Activated T-helper 1 cell treated with anti-CD3 and anti-CD28 coated beads, Interleukin-12 subunit alpha, Interleukin-12 subunit beta, Interleukin-2, Interleukin-4 antibody, amounts not matched to agents 30 ng/mL and 10 ng/mL and 1 ng/mL, durations not matched to agents 14 hours and 24 hours and 36 hours (primary cell): Measurements from ENCODE around the gene RRP8. TPM values are rescaled to one million over a fixed set of nuclear protein-coding genes. Genes with fewer than 3 reads are reported as not detected.

Experiments
- DNase-seq: peaks from one replicate; pipeline ENCODE4 v3.0.0; 2021; ENCODE audit warnings: low spot score
- H3K27ac Mint-ChIP-seq: one replicate; pipeline ENCODE4 v1.8.0; 2021; ENCODE audit warnings: mild to moderate bottlenecking, mixed read lengths
- H3K27me3 Mint-ChIP-seq: one replicate; pipeline ENCODE4 v1.8.0; 2022; ENCODE audit warnings: mild to moderate bottlenecking, moderate library complexity, mixed read lengths; ENCODE audit not compliant: insufficient read depth
- H3K36me3 Mint-ChIP-seq: one replicate; pipeline ENCODE4 v1.8.0; 2021; ENCODE audit warnings: low read depth, mixed read lengths
- H3K4me1 Mint-ChIP-seq: one replicate; pipeline ENCODE4 v1.8.0; 2021; ENCODE audit warnings: low read depth, mixed read lengths
- H3K4me3 Mint-ChIP-seq: one replicate; pipeline ENCODE4 v1.8.0; 2021; ENCODE audit warnings: mild to moderate bottlenecking, moderate library complexity, mixed read lengths
- H3K9me3 Mint-ChIP-seq: one replicate; pipeline ENCODE4 v1.8.0; 2021; ENCODE audit warnings: mixed read lengths
- intact Hi-C: fragments of 100-400 bp; cut with micrococcal nuclease; formaldehyde crosslinking; loops from one replicate; pipeline ENCODE4 v1.15.1; 2024
- total RNA-seq: library from RNA; stranded (reverse); gene quantifications from 2 replicates; pipeline ENCODE4 v1.2.3, GENCODE V29; 2022

RRP8 gene
- total RNA-seq, 1 donor from 2014 or later = 38.8 TPM

DNA sequence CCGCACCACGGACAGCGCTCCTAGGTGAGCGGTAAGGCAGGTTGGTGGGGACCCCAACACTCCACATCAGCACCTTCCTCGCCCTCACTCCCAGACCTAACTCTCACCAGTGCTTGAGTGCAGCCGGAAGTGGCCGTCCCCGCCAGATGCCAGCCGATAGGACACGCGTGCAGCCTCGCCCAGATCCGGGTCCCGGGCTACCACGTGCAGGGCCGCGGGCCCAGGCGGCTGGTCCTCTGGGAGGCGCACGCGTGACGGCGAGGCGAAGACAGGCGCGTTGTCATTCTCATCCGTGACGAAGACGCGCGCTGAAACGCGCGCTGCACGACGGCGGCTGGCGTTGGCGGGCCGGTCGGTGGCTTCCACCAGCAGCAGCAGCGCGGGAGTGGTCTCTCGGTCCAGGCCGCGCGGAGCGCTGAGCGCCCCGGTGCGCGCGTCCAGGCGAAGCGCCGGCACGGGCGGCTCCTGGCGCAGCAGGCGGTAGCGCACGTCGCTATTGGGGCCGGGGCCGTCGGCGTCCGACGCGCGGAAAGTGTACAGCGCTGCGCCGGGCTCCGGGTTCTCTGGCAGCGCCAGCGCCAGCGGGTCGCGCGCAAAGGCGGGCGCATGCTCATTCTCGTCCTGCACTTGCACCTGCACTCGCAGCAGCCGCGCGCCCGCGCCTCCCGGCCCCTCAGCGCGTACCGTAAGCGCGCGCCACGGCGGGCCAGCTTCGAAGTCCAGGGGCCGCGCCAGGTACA is 26.6 kb upstream of the RRP8 start:
- Mint-ChIP-seq H3K4me3 (no peak overlapping the region), H3K4me1 (peaks cover 13% of the 10 kb centered on the region), H3K27ac (no peak overlapping the region), H3K36me3 (no peaks in the 10 kb centered on the region), H3K27me3 (no peaks in the 10 kb centered on the region), H3K9me3 (no peaks in the 10 kb centered on the region)
- intact Hi-C loops = no loop called here
- no peak for DNase-seq

DNA sequence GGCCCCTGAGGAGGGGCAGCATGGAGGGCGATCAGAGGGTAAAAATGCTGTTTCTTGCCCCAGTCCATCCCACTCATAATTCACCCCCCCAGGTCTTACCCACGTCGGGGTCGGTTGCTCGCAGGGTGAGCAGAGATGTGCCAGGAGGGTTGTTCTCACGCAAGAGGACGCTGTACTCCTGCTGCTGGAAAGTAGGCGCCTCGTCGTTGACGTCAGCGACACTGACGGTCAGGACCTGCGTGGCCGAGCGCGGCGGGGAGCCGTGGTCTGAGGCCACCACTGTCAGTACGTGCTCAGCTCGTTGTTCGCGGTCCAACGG is 26.1 kb upstream of the RRP8 start:
- DNase-seq = no peak
- no peaks in the 10 kb centered on the region for H3K9me3 Mint-ChIP-seq
- H3K4me1 Mint-ChIP-seq = peaks cover 13% of the 10 kb centered on the region

DNA sequence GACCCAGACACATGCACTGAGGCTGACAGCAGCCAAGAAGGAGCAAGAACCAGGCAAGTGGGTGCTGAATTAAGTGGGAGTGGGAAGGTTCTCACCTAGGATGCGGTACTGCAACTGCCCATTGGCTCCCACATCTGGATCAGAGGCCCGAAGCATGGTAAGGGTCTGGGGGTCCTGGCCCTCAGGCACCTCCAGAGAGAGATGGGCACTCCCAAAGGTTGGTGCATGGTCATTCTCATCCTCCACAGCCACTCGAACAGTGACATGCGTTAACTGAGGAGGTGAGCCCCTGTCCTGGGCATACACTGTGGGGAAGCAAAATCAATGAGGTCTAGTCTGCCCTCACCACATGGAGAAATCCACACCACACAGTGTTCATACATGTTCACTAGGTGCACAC is 25.1 kb upstream of the RRP8 start:
- Mint-ChIP-seq H3K27ac (peak overlapping the region; percentile 6), H3K4me3 (no peak overlapping the region), H3K36me3 (no peaks in the 10 kb centered on the region), H3K4me1 (peaks cover 13% of the 10 kb centered on the region), H3K9me3 (no peaks in the 10 kb centered on the region), H3K27me3 (no peaks in the 10 kb centered on the region)
- no peak for DNase-seq
- intact Hi-C loops = no loop called here

More for the DNA sequence above, 26.1 kb upstream of the RRP8 start:
- Mint-ChIP-seq H3K27ac (no peak overlapping the region), H3K4me3 (no peak overlapping the region), H3K36me3 (no peaks in the 10 kb centered on the region), H3K27me3 (no peaks in the 10 kb centered on the region)
- intact Hi-C loops = no loop called here

GRCh38 chr11:6627762-6628241 is 24.4 kb upstream of the RRP8 start:
- intact Hi-C loops = loop anchor here (2.0 kb wide), 1 partner anchor 21 kb away; no protein-coding TSS in a partner anchor
- Mint-ChIP-seq H3K27me3 (no peaks in the 10 kb centered on the region), H3K4me3 (peak overlapping the region; percentile 53), H3K4me1 (peaks cover 13% of the 10 kb centered on the region), H3K36me3 (no peaks in the 10 kb centered on the region), H3K27ac (peak overlapping the region; percentile 75), H3K9me3 (no peaks in the 10 kb centered on the region)
- DNase-seq = no peak

DNA sequence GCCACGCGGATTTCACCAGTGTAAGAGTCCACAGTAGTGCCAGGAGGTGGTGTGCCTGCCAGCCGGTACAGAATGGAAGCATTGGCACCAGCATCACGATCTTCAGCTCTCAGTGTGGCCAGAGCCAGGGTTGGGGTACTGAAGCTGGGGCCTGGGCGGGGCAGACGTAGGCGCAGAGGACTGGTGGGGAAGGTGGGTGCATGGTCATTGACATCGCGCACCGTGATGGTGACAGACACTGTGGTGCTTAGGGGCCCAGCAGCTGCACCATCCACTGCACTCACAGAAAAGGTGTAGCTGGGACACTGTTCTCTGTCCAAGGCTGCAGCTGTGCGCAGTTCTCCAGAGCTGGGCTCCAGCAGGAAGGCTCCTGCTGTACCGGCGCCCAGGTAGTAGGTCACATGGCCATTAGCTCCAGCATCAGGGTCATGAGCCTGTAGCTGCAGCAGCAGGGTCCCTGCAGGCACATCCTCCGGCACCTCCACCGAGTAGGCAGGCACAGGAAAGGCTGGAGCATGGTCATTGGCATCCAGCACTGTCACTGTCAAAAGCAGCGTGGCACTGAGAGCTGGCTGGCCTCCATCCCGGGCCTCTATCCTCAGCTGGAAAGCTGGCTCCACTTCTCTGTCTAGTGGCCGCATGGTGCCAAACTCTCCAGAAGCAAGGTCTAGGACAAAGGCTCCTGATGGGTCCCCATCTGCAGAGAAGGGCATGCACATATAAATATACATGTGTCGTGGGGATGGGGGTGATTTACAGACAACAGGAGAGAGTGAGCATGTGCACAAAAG is 23.8 kb upstream of the RRP8 start:
- Mint-ChIP-seq H3K4me1 (peaks cover 13% of the 10 kb centered on the region), H3K9me3 (no peaks in the 10 kb centered on the region), H3K4me3 (peak overlapping the region; percentile 53), H3K27me3 (no peaks in the 10 kb centered on the region), H3K27ac (peak overlapping the region; percentile 75), H3K36me3 (no peaks in the 10 kb centered on the region)
- intact Hi-C loops = loop anchor here (2.0 kb wide), 1 partner anchor 20 kb away; no protein-coding TSS in a partner anchor
- DNase-seq = no peak

- no peak overlapping the region for H3K27ac Mint-ChIP-seq
- no peak overlapping the region for H3K4me3 Mint-ChIP-seq
- H3K9me3 Mint-ChIP-seq = no peaks in the 10 kb centered on the region
- H3K36me3 Mint-ChIP-seq = no peaks in the 10 kb centered on the region
- DNase-seq = no peak
- no peaks in the 10 kb centered on the region for H3K27me3 Mint-ChIP-seq
- intact Hi-C loops = loop anchor here (2.0 kb wide), 1 partner anchor 19 kb away; no protein-coding TSS in a partner anchor
- H3K4me1 Mint-ChIP-seq = peaks cover 13% of the 10 kb centered on the region
These were observed 22.5 kb upstream of the RRP8 start for GRCh38 chr11:6625832-6626420.

DNA sequence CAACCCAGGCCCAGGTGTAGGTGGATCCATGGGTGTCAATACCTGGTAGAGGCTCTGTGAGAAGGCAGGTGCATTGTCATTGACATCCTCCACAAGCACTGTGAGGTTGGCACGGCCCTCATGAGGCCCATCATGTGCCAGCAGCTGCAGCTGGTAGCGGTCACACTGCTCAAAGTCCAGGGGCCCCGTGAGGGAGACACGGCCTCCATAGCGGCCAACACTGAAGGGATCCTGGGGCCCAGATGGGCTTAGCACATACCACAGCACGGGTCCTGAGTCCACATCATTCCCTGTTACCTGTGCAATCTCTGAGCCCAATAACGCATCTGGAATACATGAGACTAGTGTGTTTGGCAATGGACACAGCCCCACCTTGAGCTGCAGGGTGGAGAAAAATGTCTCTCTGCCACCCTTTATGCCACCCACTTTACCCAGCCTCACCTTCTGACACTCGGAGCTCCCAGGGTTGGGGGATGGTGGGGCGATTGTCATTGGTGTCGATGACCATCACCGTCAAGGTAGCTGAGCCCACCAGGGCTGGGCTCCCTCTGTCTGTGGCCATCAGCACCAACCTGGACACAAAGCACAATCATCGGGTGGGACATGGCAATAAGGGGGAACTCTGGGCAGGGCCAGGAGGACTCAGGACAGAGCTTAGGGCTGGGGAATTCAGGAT is 21.9 kb upstream of the RRP8 start:
- Mint-ChIP-seq H3K4me1 (peaks cover 13% of the 10 kb centered on the region), H3K36me3 (no peaks in the 10 kb centered on the region), H3K9me3 (no peaks in the 10 kb centered on the region), H3K27ac (no peak overlapping the region), H3K4me3 (no peak overlapping the region), H3K27me3 (no peaks in the 10 kb centered on the region)
- intact Hi-C loops = no loop called here
- no peak for DNase-seq

- no peak overlapping the region for H3K27ac Mint-ChIP-seq
- H3K4me3 Mint-ChIP-seq = no peak overlapping the region
- H3K9me3 Mint-ChIP-seq = no peaks in the 10 kb centered on the region
- H3K36me3 Mint-ChIP-seq = no peaks in the 10 kb centered on the region
- DNase-seq = no peak
- peaks cover 13% of the 10 kb centered on the region for H3K4me1 Mint-ChIP-seq
- H3K27me3 Mint-ChIP-seq = no peaks in the 10 kb centered on the region
- intact Hi-C loops = no loop called here
These were observed 20.3 kb upstream of the RRP8 start for GRCh38 chr11:6623391-6624363.

DNA sequence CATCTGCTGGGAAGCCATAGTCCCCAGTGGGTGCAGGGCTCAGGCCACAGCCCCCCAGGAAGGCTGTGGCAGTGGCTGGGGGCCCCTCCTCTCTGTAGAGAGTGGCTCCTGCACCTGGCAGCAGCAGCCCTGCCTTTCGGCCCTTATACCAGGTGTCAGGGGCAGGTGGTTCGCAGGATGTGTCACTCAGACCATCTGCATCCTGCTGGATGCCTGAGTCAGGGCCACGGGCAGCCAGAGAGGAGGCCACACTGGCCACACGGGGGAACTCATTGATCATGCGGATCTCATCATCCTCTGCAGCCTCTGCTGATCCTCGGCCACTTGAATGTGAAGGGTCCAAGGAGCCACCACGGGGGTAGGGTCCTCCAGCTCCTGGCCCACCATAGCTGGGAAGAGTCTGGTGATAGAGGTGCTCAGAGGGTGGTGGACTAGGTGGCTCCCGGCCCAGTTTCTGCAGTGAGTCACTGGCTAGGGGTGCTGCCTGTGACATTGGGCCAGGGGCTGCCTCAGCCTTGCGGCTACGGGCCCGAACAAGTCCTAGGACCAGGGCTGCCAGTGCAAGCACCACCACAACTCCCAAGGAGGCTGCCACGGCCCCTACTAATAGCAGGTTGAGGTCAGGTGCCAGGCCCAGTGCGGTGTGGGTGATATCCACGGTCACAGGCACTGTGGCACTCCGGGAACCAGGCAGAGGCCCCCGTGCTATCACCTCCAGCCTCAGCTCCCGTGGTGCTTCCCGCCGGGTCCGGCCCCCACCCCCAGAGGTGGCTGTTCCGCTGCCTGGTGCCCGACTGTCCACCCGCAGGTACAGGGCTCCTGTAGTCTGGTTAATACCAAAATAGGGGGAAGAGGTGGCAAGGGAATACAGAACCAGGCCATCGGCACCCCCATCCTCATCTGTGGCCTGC is 19.1 kb upstream of the RRP8 start:
- Mint-ChIP-seq H3K36me3 (no peaks in the 10 kb centered on the region), H3K27me3 (no peaks in the 10 kb centered on the region), H3K9me3 (no peaks in the 10 kb centered on the region), H3K4me1 (peaks cover 3% of the 10 kb centered on the region), H3K27ac (no peak overlapping the region), H3K4me3 (no peak overlapping the region)
- DNase-seq = no peak
- intact Hi-C loops = no loop called here

GRCh38 chr11:6621711-6622211 is 18.3 kb upstream of the RRP8 start:
- DNase-seq = no peak
- Mint-ChIP-seq H3K36me3 (no peaks in the 10 kb centered on the region), H3K9me3 (no peaks in the 10 kb centered on the region), H3K27me3 (no peaks in the 10 kb centered on the region), H3K4me3 (no peak overlapping the region), H3K27ac (no peak overlapping the region), H3K4me1 (no peaks in the 10 kb centered on the region)
- intact Hi-C loops = no loop called here

- no peaks in the 10 kb centered on the region for H3K27me3 Mint-ChIP-seq
- no peaks in the 10 kb centered on the region for H3K9me3 Mint-ChIP-seq
- H3K4me3 Mint-ChIP-seq = no peak overlapping the region
- intact Hi-C loops = no loop called here
- H3K27ac Mint-ChIP-seq = no peak overlapping the region
- no peak for DNase-seq
- H3K4me1 Mint-ChIP-seq = no peaks in the 10 kb centered on the region
- peaks cover 4% of the 10 kb centered on the region for H3K36me3 Mint-ChIP-seq
These were observed 17.2 kb upstream of the RRP8 start for GRCh38 chr11:6620636-6621035.
